ENCODE data around the gene PANX1. TPM values are rescaled to one million over a fixed set of nuclear protein-coding genes. Genes with fewer than 3 reads are reported as not detected.
A peak's percentile ranks its signal among the peaks of the same experiment; 100 is the strongest.

Gene PANX1
- total RNA-seq, 2 donors from 2014 or later = 16.5 to 25.5 TPM

DNA sequence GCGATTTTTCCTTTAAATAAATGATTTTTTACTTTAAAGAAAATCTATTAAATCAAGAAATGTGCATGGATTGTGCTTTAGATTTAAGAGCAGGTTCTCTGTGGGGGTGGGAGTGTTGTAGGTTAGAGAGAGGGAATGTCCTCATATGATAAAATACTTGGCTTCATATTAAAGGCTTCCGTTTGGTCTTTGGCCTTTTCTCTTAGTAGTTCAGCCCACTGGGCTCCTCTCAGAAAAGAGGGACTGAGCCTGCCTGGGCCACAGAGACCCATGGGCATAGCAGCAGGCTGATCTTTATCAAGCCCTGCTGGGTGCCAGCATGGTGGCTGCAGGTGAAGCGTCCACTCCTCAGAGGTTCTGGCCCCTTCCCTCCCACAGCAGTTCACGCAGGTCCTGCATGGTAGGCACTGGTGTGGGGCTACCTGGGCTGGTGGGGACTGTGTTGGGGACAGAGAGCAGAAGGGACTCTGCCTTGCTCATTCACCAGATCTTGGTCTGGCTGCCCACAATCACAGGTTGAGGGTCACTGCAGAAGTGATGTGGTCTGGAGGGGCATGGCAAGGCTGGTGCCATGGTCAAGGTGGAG is 4.3 kb downstream of the PANX1 start:
- DNase-seq (ENCODE audit: low spot score) (no peak), ATAC-seq (no peak)
- H3K4me1 Mint-ChIP-seq (ENCODE audit: low read depth in 2 of 2) = peaks cover 42% of the 10 kb centered on the region in 2 donors
- no peak overlapping the region for H3K4me3 Mint-ChIP-seq
- H3K27ac Mint-ChIP-seq = peak overlapping the region in 1 of 2 donors; percentile 78
- H3K27me3 Mint-ChIP-seq = no peaks in the 10 kb centered on the region
- H3K36me3 Mint-ChIP-seq = peaks cover 6% of the 10 kb centered on the region
- no peaks in the 10 kb centered on the region for H3K9me3 Mint-ChIP-seq

DNA sequence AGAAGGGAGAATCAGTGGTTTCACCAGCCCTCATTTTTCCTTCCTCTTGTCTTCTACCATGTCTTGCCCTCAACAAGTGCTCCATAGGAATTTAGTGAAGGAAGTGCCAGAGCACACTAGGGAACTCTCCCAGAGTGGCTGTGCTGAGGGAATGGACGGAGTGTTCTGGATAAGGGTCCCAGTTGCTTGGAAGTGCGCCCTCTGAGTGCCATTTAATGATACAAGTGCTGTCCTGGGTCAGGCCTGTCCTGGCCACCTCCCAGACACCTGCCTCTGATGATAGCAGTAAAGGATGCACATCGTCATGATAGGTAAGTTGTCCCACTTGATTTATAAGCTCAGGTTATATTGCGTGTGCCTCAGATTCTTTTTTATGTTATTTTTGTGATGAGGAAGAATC is 5.1 kb downstream of the PANX1 start:
- H3K4me3 Mint-ChIP-seq = peak overlapping the region; percentile 2
- H3K27ac Mint-ChIP-seq = peak overlapping the region; percentile 10 to 78
- H3K4me1 Mint-ChIP-seq (ENCODE audit: low read depth in 2 of 2) = peaks cover 36 to 39% of the 10 kb centered on the region in 2 donors
- ATAC-seq (no peak), DNase-seq (ENCODE audit: low spot score) (no peak)
- no peaks in the 10 kb centered on the region for H3K9me3 Mint-ChIP-seq
- peaks cover 6% of the 10 kb centered on the region for H3K36me3 Mint-ChIP-seq
- H3K27me3 Mint-ChIP-seq = no peaks in the 10 kb centered on the region

DNA sequence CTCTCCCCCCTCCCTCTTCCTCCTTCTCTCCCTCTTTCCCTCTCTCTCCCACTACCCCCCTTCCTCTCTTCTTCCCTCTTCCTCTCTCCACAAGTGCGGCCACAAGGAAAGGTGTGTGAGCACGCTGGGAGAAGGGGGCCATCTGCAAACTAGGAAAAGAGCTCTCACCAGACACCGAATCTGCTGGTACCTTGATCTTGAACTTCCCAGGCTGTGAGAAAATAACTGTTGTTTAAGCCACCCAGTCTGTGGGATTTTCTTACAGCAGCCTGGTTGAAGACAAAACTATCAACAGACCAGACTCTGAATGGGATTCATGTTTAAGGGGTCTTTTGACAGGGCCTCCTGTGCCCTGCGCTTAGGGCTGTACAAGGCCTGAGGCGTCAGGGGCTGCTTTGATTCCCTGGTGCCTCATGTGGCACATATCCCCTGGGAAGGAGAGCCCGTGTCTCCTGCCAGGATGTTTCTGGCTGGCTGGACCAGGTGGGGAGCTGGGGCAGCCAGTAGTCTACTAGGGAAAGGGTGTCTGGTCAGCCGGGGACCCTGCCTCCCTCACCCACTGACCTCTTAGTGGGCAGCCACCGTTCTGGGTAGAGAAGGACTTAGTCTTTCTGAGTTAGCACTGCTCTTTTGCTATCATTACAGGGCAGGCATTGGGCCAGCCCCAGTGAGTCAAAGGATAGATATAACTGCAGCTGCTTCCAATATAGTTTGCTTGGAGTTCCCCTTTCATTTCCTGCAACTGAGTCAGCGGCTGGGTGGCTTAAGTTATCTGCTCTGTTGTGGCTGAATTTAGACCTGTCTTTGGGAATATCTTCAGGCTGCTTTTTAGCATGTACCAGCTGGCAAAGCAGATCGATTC is 6.2 kb downstream of the PANX1 start:
- H3K9me3 Mint-ChIP-seq = no peaks in the 10 kb centered on the region
- peaks cover 36 to 45% of the 10 kb centered on the region in 2 donors for H3K4me1 Mint-ChIP-seq (ENCODE audit: low read depth in 2 of 2)
- H3K27ac Mint-ChIP-seq = peak overlapping the region; percentile 60 to 93
- peak; percentile 69 for DNase-seq (ENCODE audit: low spot score)
- no peaks in the 10 kb centered on the region for H3K27me3 Mint-ChIP-seq
- H3K36me3 Mint-ChIP-seq = peaks cover 6% of the 10 kb centered on the region
- peak overlapping the region; percentile 75 for H3K4me3 Mint-ChIP-seq
- ATAC-seq = peak; percentile 83 to 86

DNA sequence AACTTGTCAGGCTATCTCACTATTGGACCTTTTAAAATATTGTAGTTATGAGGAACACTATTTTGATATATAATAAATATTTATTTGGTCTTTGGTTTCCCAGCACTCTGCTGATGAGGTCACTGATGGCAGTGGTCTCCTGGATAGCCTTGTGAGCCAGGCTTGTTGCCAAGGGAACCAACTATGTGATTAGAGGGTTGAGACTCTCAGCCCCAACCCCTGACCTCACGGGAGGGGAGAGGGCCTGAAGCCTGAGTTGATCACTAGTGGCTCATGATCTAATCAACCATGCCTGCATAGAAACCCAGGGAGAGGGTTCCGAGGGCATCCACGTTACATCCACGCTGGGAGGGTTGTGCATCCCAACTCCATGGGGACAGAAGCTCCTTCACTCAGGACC is 10.8 kb downstream of the PANX1 start:
- no peaks in the 10 kb centered on the region for H3K27me3 Mint-ChIP-seq
- H3K27ac Mint-ChIP-seq = no peak overlapping the region
- H3K9me3 Mint-ChIP-seq = no peaks in the 10 kb centered on the region
- H3K4me3 Mint-ChIP-seq = no peak overlapping the region
- DNase-seq (ENCODE audit: low spot score) (no peak), ATAC-seq (no peak)
- H3K36me3 Mint-ChIP-seq = peaks cover 6% of the 10 kb centered on the region
- peaks cover 47 to 57% of the 10 kb centered on the region in 2 donors for H3K4me1 Mint-ChIP-seq (ENCODE audit: low read depth in 2 of 2)

DNA sequence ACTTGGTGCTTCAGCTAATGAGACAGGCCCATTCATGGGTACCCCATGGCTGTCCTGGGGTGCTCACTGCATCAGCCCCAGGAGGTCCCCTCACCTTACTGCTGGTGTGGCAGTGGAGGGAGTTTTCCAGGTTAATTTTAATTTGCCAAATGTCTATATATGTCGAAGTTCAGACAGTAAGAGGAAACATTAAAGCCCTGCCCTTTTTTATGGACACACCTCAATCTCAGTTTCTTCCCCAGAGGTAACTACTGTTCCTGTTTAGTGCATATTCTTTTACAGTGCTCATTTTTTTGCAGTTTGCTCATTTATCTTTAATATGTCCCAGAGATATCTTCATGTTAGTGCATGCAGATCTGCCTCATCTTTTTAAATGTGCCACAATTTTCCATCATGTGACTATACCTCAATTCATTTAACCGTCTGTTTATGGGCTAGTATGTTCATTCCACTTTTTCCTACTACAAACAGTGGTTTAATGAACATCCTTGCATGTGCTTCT is 11.6 kb downstream of the PANX1 start:
- H3K27me3 Mint-ChIP-seq = no peaks in the 10 kb centered on the region
- no peak overlapping the region for H3K4me3 Mint-ChIP-seq
- no peak overlapping the region for H3K27ac Mint-ChIP-seq
- no peak for ATAC-seq
- no peak for DNase-seq (ENCODE audit: low spot score)
- no peaks in the 10 kb centered on the region for H3K9me3 Mint-ChIP-seq
- peaks cover 47 to 58% of the 10 kb centered on the region in 2 donors for H3K4me1 Mint-ChIP-seq (ENCODE audit: low read depth in 2 of 2)
- peaks cover 6% of the 10 kb centered on the region for H3K36me3 Mint-ChIP-seq

DNA sequence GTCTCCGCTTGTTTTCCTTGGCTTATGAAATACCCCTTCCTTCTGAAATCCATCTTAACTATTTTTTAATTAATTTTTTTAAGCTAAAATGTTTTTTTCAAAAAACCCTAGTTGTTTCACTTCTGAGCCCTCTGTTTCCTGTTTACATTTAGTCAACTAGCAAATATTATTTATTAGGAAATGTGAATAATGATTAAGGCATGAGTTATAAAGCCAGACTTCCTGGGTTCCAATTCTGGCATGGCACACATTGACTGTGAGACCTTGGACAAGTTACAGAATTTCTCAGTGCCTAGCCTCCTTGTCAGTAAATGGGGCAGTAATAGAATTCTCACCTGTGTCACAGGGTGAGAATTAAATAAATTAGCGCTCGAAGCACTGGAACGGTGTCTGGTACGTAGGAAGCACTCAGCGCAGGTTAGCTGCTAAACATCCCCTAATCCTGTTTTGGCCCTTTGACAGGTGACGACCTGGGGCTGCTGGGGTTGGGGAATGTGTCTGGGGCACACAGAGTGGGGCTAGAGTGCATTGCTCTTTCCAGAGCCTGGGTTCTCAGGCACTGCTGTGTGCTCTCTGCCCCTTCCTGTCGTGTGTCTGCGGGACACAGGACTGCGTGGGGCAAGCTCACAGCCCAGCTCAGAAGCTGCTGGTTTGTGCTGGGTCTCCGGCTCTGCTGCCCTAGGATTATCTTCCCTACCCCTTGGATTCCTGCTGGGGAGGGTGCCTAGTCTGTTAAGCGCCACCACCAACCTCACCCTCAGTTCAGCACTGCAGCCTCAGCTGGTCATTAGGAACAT is 13.1 kb downstream of the PANX1 start:
- Mint-ChIP-seq H3K36me3 (peaks cover 4% of the 10 kb centered on the region), H3K27me3 (no peaks in the 10 kb centered on the region), H3K4me1 (ENCODE audit: low read depth in 2 of 2) (peaks cover 48 to 58% of the 10 kb centered on the region in 2 donors), H3K27ac (peak overlapping the region in 1 of 2 donors; percentile 50), H3K4me3 (no peak overlapping the region), H3K9me3 (no peaks in the 10 kb centered on the region)
- ATAC-seq (no peak), DNase-seq (ENCODE audit: low spot score) (no peak)

DNA sequence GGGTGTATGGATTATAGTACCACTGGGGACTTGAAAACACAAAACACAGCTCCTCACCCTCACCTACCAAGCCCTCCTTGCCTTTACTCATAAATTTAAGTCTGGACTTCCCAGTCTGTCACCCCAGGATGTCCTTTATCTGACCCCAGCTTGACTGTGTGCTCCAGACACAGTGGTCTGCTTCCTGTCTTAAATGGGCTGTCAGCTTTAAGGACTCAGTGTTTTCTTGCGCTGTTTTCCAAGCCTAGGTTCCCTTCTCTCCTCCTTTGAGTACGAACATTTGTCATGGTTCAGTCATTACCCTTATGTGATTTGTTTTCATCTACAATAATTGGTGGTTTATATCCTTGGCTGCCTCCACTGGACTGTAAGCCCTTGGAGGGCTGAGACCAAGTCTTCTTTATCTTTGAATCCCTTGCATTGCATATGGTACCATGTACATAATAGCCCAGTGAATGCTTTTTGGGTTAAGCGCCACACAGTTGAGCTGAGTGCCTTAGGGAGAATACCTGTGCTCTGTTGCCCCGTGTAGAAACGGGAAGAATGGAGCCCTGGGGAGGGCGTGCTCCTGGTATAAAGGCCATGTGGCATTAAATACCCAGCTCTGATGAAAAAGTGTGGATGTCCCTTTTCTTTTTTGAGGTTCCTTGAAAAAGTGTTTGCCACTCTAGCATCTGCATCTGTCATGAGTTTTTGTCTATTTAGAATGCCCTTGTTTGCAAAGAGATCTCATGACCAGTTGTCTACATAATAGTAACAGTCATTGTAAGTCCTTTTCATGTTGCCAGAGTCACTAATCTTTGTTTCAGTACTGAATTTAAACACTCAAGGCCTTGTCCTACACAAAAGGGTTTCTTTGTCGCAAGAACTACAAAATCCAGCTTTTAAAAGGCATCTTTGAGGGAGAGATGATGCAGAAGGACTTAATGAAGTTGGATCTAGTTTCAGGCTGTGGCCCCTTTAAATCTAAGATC is 14.0 kb downstream of the PANX1 start:
- no peak for DNase-seq (ENCODE audit: low spot score)
- Mint-ChIP-seq H3K4me3 (no peak overlapping the region), H3K9me3 (no peaks in the 10 kb centered on the region), H3K27ac (peak overlapping the region in 1 of 2 donors; percentile 50), H3K36me3 (no peaks in the 10 kb centered on the region), H3K4me1 (ENCODE audit: low read depth in 2 of 2) (peaks cover 51 to 60% of the 10 kb centered on the region in 2 donors), H3K27me3 (no peaks in the 10 kb centered on the region)
- no peak for ATAC-seq

DNA sequence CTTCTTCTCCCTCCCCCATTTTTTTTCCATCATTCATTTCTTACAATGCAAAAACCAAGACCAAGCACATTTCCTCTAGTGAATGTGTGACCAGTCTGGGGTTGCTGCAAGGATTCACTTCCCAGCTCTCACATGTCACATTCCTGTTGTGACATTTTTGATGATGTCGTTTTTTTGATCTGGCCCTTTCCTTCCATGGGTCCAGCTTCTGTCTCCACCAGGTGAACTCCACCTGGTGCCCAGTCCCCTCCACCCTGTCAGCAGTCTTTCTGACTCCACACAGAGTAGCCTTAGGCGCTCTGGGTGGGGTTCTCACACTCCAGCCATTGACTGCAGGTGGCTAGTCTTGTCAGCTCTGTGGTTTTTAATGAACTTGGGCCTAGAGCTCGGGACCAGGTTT is 15.6 kb downstream of the PANX1 start:
- Mint-ChIP-seq H3K27ac (peak overlapping the region in 1 of 2 donors; percentile 54), H3K4me3 (no peak overlapping the region), H3K27me3 (no peaks in the 10 kb centered on the region), H3K36me3 (no peaks in the 10 kb centered on the region), H3K9me3 (no peaks in the 10 kb centered on the region), H3K4me1 (ENCODE audit: low read depth in 2 of 2) (peaks cover 67 to 69% of the 10 kb centered on the region in 2 donors)
- ATAC-seq = no peak
- no peak for DNase-seq (ENCODE audit: low spot score)

DNA sequence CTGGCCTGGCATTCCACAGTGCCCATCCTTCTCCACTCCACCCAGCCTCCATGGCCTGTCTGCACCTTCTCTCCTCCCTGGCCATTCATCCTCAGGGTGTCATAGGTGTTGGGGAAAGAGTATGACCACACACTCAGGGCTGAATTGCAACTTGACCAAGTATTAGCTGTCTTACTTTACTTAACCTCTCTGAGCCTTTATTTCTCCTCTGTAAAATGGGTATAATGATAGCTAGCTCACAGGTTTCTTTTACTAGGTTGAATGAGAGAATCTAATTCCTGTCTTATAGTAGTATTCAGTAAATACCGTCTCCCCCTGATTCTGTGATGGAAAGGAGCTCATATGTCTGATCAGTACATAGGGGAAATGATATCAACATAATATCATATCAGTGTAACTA is 16.0 kb downstream of the PANX1 start:
- Mint-ChIP-seq H3K27ac (peak overlapping the region in 1 of 2 donors; percentile 54), H3K4me1 (ENCODE audit: low read depth in 2 of 2) (peaks cover 72% of the 10 kb centered on the region in 2 donors), H3K9me3 (no peaks in the 10 kb centered on the region), H3K27me3 (no peaks in the 10 kb centered on the region), H3K36me3 (no peaks in the 10 kb centered on the region), H3K4me3 (no peak overlapping the region)
- no peak for ATAC-seq
- no peak for DNase-seq (ENCODE audit: low spot score)

DNA sequence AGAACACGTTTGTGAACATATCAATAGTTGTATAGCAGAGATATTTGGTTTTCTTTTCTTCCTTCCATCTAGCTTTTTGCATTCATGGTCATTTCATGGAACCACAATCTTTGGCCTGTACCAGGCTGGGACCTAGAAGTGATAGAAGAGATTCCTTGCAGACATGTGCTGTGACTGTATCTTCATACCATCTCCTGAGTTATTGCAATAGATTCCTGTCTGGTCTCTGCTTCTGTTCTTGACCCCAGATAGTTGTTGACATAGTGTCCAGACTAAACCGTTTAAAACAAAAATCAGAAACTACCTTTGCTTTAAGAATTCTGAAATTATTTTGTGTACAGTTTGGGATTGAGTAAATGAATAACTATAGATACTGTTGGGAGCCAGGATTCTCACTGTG is 16.8 kb downstream of the PANX1 start:
- ATAC-seq (no peak), DNase-seq (ENCODE audit: low spot score) (no peak)
- Mint-ChIP-seq H3K36me3 (no peaks in the 10 kb centered on the region), H3K4me1 (ENCODE audit: low read depth in 2 of 2) (peaks cover 73 to 74% of the 10 kb centered on the region in 2 donors), H3K27ac (no peak overlapping the region), H3K9me3 (no peaks in the 10 kb centered on the region), H3K4me3 (no peak overlapping the region), H3K27me3 (no peaks in the 10 kb centered on the region)

DNA sequence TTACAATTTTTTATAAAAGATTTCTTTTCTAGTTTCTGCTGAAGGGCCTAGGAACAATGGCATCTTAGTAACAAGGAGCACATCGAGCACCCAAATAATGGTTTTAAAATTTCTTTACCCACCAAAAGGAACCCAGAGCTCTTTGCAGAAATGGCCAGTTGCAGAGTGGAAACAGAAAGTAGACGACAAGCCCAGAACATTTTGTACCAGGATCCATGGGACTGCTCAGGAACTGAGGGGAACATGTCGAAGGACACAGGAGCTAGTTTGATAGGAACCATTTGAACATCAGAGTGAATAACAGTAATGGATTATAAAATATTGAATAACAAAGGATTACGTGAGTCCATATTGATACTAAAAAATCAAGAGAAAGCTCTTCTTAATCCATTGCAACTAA is 17.3 kb downstream of the PANX1 start:
- H3K4me3 Mint-ChIP-seq = no peak overlapping the region
- H3K4me1 Mint-ChIP-seq (ENCODE audit: low read depth in 2 of 2) = peaks cover 76 to 77% of the 10 kb centered on the region in 2 donors

DNA sequence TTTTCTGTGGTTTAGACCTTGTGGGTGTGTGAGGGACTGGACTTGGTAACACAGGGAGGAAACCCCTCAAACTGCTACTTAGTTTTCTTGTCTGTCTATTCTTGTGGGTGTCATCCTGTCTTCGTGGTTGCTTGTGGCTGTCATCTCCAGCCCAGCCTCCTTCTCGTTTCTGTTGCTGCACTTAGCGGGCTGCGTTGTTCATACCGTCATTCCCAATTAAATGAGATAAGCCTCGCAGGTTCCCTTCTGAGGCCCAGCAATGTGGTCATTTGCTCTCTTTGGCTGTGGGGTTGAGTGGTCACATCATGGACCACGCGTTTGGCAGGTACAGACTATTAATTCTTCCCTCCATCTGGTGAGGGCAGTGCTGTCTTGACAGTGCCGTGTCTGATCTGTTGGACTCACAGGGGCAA is 18.8 kb downstream of the PANX1 start:
- ATAC-seq (peak; percentile 86 to 87), DNase-seq (ENCODE audit: low spot score) (no peak)
- Mint-ChIP-seq H3K36me3 (no peaks in the 10 kb centered on the region), H3K4me1 (ENCODE audit: low read depth in 2 of 2) (peaks cover 83 to 86% of the 10 kb centered on the region in 2 donors), H3K27ac (peak overlapping the region in 1 of 2 donors; percentile 71), H3K9me3 (no peaks in the 10 kb centered on the region), H3K27me3 (no peaks in the 10 kb centered on the region), H3K4me3 (peak overlapping the region; percentile 76)

More for the DNA sequence above, 17.3 kb downstream of the PANX1 start:
- no peak for ATAC-seq
- Mint-ChIP-seq H3K27ac (no peak overlapping the region), H3K36me3 (no peaks in the 10 kb centered on the region), H3K27me3 (no peaks in the 10 kb centered on the region), H3K9me3 (no peaks in the 10 kb centered on the region)
- DNase-seq (ENCODE audit: low spot score) = no peak

DNA sequence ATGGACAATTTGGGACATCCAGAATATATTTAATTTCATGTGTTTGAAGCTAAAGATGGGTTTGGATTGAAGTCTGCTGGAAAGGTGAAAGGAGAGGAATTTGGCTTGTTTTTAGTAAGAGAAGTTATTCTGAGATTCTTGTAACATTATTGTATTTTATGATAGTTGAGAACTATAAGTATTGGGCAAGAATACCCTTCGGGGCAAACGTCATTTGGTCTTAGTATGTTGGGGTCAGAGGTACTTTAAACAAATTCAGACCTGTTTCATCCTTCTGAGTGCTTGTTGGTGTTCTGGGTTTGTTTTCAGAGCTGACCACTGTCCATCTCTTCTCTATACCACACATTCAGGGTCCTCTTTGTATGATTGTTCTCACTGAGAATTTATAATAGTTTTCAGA is 19.5 kb downstream of the PANX1 start:
- Mint-ChIP-seq H3K27ac (peak overlapping the region in 1 of 2 donors; percentile 71), H3K4me1 (ENCODE audit: low read depth in 2 of 2) (peaks cover 83 to 87% of the 10 kb centered on the region in 2 donors), H3K9me3 (no peaks in the 10 kb centered on the region), H3K36me3 (no peaks in the 10 kb centered on the region), H3K4me3 (peak overlapping the region; percentile 76), H3K27me3 (no peaks in the 10 kb centered on the region)
- DNase-seq (ENCODE audit: low spot score) (no peak), ATAC-seq (no peak)

Data from natural killer cell treated with Interleukin-12 subunit alpha and Interleukin-12 subunit beta and Interleukin-15 and Interleukin-18, amount 100 ng/mL, for 72 hours (primary cell).